Spleen (tissue), 7 donors: ENCODE measurements around the gene HSD17B12.

Source experiments
- POLR2A ChIP-seq, 3 donors: fragments of 450-650 bp; IDR thresholded peaks; one replicate each; pipeline ENCODE4 v1.5.1; 2017; ENCODE audit warnings: antibody characterized with exemption in 3 of 3, mild to moderate bottlenecking in 1 of 3
- TF ChIP-seq, protein P1 (sequence below), 11 experiments: fragments of 200-600 bp in 7 of 11; fragments of 450-650 bp in 4 of 11; sonication (generic) in 4 of 11; IDR thresholded peaks in 8 of 11; conservative IDR thresholded peaks in 3 of 11; 1 replicate in 7 of 11; 2 replicates in 4 of 11; pipeline versions ENCODE4 v1.4.0 to v1.8.0; 2016 to 2021; ENCODE audit warnings: antibody characterized with exemption in 11 of 11, inconsistent platforms in 4 of 11, mild to moderate bottlenecking in 1 of 11
- donor health status: DM: no; HTN: no; CAD: no; lungs with moderate emphysema.
- donor health status: DM: no; HTN: no; CAD: no.
- donor health status: DM: no; HTN: no; CAD: no.

DNA sequence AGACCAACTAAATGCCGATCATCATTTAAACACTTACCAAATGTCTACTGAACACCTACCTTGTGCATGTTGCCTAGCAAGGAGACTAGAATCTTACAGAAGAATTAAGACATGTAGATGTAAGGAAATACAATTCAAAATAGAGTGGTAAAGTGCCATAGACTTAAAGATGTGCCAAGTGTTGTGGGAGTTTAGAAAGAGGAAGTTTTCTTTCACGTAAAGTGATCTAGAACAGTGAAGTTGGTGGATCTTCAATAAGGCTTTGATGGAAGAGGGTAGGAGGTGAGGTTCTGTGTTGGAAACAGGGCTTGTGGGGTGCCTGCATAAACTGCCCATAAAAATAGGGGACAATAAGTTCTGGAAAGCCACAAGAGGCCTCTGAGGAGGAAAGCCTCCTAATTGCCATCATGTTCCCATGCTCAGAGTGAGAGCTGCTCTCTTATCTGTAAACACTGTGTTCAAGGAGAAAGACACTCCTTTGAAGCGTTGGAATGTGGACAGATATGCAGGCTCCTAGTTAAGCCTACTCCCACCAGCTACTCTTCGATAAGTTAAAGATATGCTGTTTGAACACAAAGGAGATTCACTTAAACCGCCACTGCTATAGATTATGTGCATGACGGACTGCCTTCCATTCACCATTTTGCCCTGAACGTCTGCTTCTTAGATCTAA is 66.7 kb downstream of the HSD17B12 start:
- TF ChIP-seq, protein P1, sequence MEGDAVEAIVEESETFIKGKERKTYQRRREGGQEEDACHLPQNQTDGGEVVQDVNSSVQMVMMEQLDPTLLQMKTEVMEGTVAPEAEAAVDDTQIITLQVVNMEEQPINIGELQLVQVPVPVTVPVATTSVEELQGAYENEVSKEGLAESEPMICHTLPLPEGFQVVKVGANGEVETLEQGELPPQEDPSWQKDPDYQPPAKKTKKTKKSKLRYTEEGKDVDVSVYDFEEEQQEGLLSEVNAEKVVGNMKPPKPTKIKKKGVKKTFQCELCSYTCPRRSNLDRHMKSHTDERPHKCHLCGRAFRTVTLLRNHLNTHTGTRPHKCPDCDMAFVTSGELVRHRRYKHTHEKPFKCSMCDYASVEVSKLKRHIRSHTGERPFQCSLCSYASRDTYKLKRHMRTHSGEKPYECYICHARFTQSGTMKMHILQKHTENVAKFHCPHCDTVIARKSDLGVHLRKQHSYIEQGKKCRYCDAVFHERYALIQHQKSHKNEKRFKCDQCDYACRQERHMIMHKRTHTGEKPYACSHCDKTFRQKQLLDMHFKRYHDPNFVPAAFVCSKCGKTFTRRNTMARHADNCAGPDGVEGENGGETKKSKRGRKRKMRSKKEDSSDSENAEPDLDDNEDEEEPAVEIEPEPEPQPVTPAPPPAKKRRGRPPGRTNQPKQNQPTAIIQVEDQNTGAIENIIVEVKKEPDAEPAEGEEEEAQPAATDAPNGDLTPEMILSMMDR (IDR thresholded peaks at IDR 0.05 in 8 of 11, conservative IDR thresholded peaks at IDR 0.05 in 3 of 11) = no peak
- no peak for TF ChIP-seq POLR2A (IDR thresholded peaks at IDR 0.05)
